Hepatocyte (in vitro differentiated cells): ENCODE results near the gene ENTHD1.

ENCODE experiments used
- EZH2 ChIP-seq: fragments of 200-600 bp; sonication (generic); IDR thresholded peaks from 2 replicates; pipeline ENCODE4 v1.6.1; 2016; ENCODE audit warnings: antibody characterized with exemption, mild to moderate bottlenecking, borderline replicate concordance
- EZH2phosphoT487 ChIP-seq: fragments of 200-600 bp; sonication (generic); IDR thresholded peaks from one replicate; pipeline ENCODE4 v1.6.1; 2018; ENCODE audit warnings: antibody characterized with exemption, mild to moderate bottlenecking, low read depth, moderate library complexity; ENCODE audit not compliant: unreplicated experiment, severe bottlenecking

GRCh38 chr22:39731881-39732555 lies 161.5 kb downstream of the ENTHD1 start:
- no peak for TF ChIP-seq EZH2
- TF ChIP-seq EZH2phosphoT487: no peak
